Ishikawa (cell line): ENCODE data around the gene TAS2R60.

ENCODE experiments used
- EGR1 ChIP-seq: IDR thresholded peaks from 2 replicates; pipeline ENCODE4 v1.6.1; 2012
- FOXM1 ChIP-seq: IDR thresholded peaks from 2 replicates; pipeline ENCODE4 v1.6.1; 2012; ENCODE audit warnings: low read depth, borderline replicate concordance
- RAD21 ChIP-seq: IDR thresholded peaks from 2 replicates; pipeline ENCODE4 v1.6.1; 2012; ENCODE audit warnings: low read depth
- TCF12 ChIP-seq: IDR thresholded peaks from 2 replicates; pipeline ENCODE4 v1.6.1; 2012; ENCODE audit warnings: low read depth
- TEAD4 ChIP-seq: IDR thresholded peaks from 2 replicates; pipeline ENCODE4 v1.6.1; 2012
- YY1 ChIP-seq: IDR thresholded peaks from 2 replicates; pipeline ENCODE4 v1.6.1; 2012; ENCODE audit warnings: low read depth
- TF ChIP-seq, protein P1 (sequence below): IDR thresholded peaks from 2 replicates; pipeline ENCODE4 v1.6.1; 2012

DNA sequence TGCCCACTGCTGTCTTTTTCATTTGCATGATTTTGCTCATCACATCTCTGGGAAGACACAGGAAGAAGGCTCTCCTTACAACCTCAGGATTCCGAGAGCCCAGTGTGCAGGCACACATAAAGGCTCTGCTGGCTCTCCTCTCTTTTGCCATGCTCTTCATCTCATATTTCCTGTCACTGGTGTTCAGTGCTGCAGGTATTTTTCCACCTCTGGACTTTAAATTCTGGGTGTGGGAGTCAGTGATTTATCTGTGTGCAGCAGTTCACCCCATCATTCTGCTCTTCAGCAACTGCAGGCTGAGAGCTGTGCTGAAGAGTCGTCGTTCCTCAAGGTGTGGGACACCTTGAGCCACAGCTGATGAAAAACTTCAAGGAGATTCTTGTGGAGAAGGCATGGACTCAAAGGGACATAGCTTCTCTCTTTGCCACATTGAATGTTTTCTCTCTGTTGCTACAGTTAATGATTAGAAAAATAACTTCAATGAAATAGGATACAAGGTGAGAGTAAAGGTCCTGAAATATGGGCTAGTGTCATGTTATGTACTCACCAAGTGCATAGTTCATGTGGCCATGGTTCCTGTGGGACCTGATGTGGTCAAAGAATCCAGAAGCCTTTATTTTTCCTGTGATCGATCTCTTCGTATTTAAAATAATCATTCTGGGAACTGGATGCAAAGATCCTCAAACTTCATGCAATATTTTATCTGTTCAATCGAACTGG, 970 bp downstream of the TAS2R60 start:
- no peak for TF ChIP-seq RAD21
- no peak for TF ChIP-seq EGR1
- TF ChIP-seq FOXM1, result no peak
- TF ChIP-seq TEAD4, result no peak
- TF ChIP-seq YY1, result no peak
- TF ChIP-seq, protein P1, sequence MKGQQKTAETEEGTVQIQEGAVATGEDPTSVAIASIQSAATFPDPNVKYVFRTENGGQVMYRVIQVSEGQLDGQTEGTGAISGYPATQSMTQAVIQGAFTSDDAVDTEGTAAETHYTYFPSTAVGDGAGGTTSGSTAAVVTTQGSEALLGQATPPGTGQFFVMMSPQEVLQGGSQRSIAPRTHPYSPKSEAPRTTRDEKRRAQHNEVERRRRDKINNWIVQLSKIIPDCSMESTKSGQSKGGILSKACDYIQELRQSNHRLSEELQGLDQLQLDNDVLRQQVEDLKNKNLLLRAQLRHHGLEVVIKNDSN, result no peak
- no peak for TF ChIP-seq TCF12
